EL (cell line): ENCODE measurements around the gene PTGS1.
"Not testable (repeated sequence)": the region's sequence is repeated elsewhere in the genome, so short reads cannot be mapped to it uniquely, and the experiment has no call there.

Experiments used
- DNase-seq: peaks from one replicate; pipeline ENCODE4 v3.0.0-alpha.2; 2016

PTGS1 gene

GRCh38 chr9:122347348-122348287 is 23.2 kb upstream of the PTGS1 start:
- peak; percentile 43 for DNase-seq

- no peak for DNase-seq
Observed at GRCh38 chr9:122348288-122348777, 22.5 kb upstream of the PTGS1 start.

GRCh38 chr9:122348791-122349190 is 22.0 kb upstream of the PTGS1 start:
- no peak for DNase-seq

- no peak for DNase-seq
Observed at GRCh38 chr9:122349201-122349600, 21.6 kb upstream of the PTGS1 start.

GRCh38 chr9:122350577-122351355 is 20.1 kb upstream of the PTGS1 start:
- DNase-seq = peak; percentile 73

GRCh38 chr9:122354536-122355199 is 16.2 kb upstream of the PTGS1 start:
- DNase-seq = no peak

GRCh38 chr9:122355336-122355875 is 15.4 kb upstream of the PTGS1 start:
- DNase-seq = no peak

GRCh38 chr9:122356627-122357026 is 14.2 kb upstream of the PTGS1 start:
- no peak for DNase-seq

- DNase-seq = peak; percentile 57
Observed at GRCh38 chr9:122360891-122361290, 9.9 kb upstream of the PTGS1 start.

GRCh38 chr9:122363131-122363530 is 7.7 kb upstream of the PTGS1 start:
- DNase-seq = not testable (repeated sequence)

GRCh38 chr9:122364117-122364782 is 6.6 kb upstream of the PTGS1 start:
- peak; percentile 34 for DNase-seq

GRCh38 chr9:122364783-122365150 is 6.1 kb upstream of the PTGS1 start:
- no peak for DNase-seq

- no peak for DNase-seq
Observed at GRCh38 chr9:122366074-122366660, 4.7 kb upstream of the PTGS1 start.

- DNase-seq = no peak
Observed at GRCh38 chr9:122367065-122367464, 3.8 kb upstream of the PTGS1 start.

- no peak for DNase-seq
Observed at GRCh38 chr9:122367774-122368460, 2.9 kb upstream of the PTGS1 start.

GRCh38 chr9:122368642-122369041 is 2.2 kb upstream of the PTGS1 start:
- DNase-seq = no peak

GRCh38 chr9:122370303-122370702 is 521 bp upstream of the PTGS1 start:
- no peak for DNase-seq

- no peak for DNase-seq
Observed at GRCh38 chr9:122371846-122372245, 1.0 kb downstream of the PTGS1 start.

- no peak for DNase-seq
Observed at GRCh38 chr9:122372856-122373845, 2.3 kb downstream of the PTGS1 start.

GRCh38 chr9:122374885-122375420 is 4.1 kb downstream of the PTGS1 start:
- peak; percentile 70 for DNase-seq
